CD4-positive, alpha-beta T cell treated with Interleukin-4 for 1 hour (primary cell): ENCODE measurements around the gene RBCK1.

Experiments
- DNase-seq, 2 donors: peaks; one replicate each; pipeline ENCODE4 v3.0.0-alpha.2; 2020 to 2022

Gene RBCK1

GRCh38 chr20:400128-400453 is 8.0 kb upstream of the RBCK1 start:
- no peak for DNase-seq

- no peak for DNase-seq
Measured at GRCh38 chr20:400454-401275, 7.4 kb upstream of the RBCK1 start.

- DNase-seq = no peak
Measured at GRCh38 chr20:401682-402495, 6.2 kb upstream of the RBCK1 start.

GRCh38 chr20:402496-402885 is 5.6 kb upstream of the RBCK1 start:
- DNase-seq = no peak

- no peak for DNase-seq
Measured at GRCh38 chr20:402898-403581, 5.1 kb upstream of the RBCK1 start.

GRCh38 chr20:403582-403957 is 4.5 kb upstream of the RBCK1 start:
- DNase-seq = no peak

GRCh38 chr20:404088-404487 is 4.0 kb upstream of the RBCK1 start:
- no peak for DNase-seq

- DNase-seq = no peak
Measured at GRCh38 chr20:406200-407132, 1.6 kb upstream of the RBCK1 start.

GRCh38 chr20:407133-407952 is 756 bp upstream of the RBCK1 start:
- peak; percentile 29 to 62 for DNase-seq

GRCh38 chr20:408843-409696 is 971 bp downstream of the RBCK1 start:
- no peak for DNase-seq

- no peak for DNase-seq
Measured at GRCh38 chr20:409697-410559, 1.8 kb downstream of the RBCK1 start.

- DNase-seq = no peak
Measured at GRCh38 chr20:412081-412480, 4.0 kb downstream of the RBCK1 start.

- DNase-seq = no peak
Measured at GRCh38 chr20:414161-414560, 6.1 kb downstream of the RBCK1 start.

GRCh38 chr20:415820-416322 is 7.8 kb downstream of the RBCK1 start:
- DNase-seq = no peak

- no peak for DNase-seq
Measured at GRCh38 chr20:416950-417800, 9.1 kb downstream of the RBCK1 start.

GRCh38 chr20:417801-418342 is 9.8 kb downstream of the RBCK1 start:
- DNase-seq = no peak

- no peak for DNase-seq
Measured at GRCh38 chr20:418858-419365, 10.8 kb downstream of the RBCK1 start.
